WTC11 (cell line): ENCODE data around the gene HMGB1. TPM values are rescaled to one million over a fixed set of nuclear protein-coding genes. Genes with fewer than 3 reads are reported as not detected.

ENCODE experiments used
- ATAC-seq: fragments of 200-7000 bp; cut with Tn5 transposase; 2 replicates; pipeline ENCODE4 v1.10.0; 2021; ENCODE audit warnings: mild to moderate bottlenecking, moderate library complexity
- CTCF ChIA-PET: fragments of 300-600 bp; sonication (Branson Sonifier 250); formaldehyde crosslinking; loops from one replicate; lab custom pipeline; 2021; ENCODE audit warnings: antibody characterized with exemption; lab: Charles Lee
- POLR2A ChIA-PET: fragments of 350-600 bp; sonication (Branson Sonifier 250); formaldehyde crosslinking; loops from one replicate; lab custom pipeline; 2021; ENCODE audit warnings: antibody characterized with exemption; lab: Charles Lee
- DNase-seq: peaks from one replicate; pipeline ENCODE4 v3.0.0; 2021; ENCODE audit warnings: low spot score
- H3K27ac Mint-ChIP-seq: 2 replicates; pipeline ENCODE4 v1.8.0; 2021; ENCODE audit warnings: mixed read lengths
- H3K27me3 Mint-ChIP-seq: 2 replicates; pipeline ENCODE4 v1.8.0; 2021; ENCODE audit warnings: low read depth, mild to moderate bottlenecking, moderate library complexity, mixed read lengths
- H3K36me3 Mint-ChIP-seq: 2 replicates; pipeline ENCODE4 v1.8.0; 2021; ENCODE audit warnings: mixed read lengths
- H3K4me1 Mint-ChIP-seq: 2 replicates; pipeline ENCODE4 v1.8.0; 2022; ENCODE audit warnings: mixed read lengths
- H3K4me3 Mint-ChIP-seq: 2 replicates; pipeline ENCODE4 v1.8.0; 2021; ENCODE audit warnings: mild to moderate bottlenecking, moderate library complexity, mixed read lengths
- H3K9me3 Mint-ChIP-seq: 2 replicates; pipeline ENCODE4 v1.8.0; 2021; ENCODE audit warnings: mixed read lengths
- AFF4 ChIP-seq: sonication (generic); formaldehyde crosslinking; IDR thresholded peaks from 2 replicates; pipeline ENCODE4 v1.8.1; 2023; ENCODE audit warnings: mild to moderate bottlenecking, missing genetic modification reagents, borderline replicate concordance
- CBFB ChIP-seq: sonication (generic); formaldehyde crosslinking; IDR thresholded peaks from 2 replicates; pipeline ENCODE4 v1.8.1; 2022; ENCODE audit warnings: mild to moderate bottlenecking, low read depth, missing genetic modification reagents
- CDX4 ChIP-seq: fragments of 250-450 bp; sonication (Bioruptor Pico); IDR thresholded peaks from 2 replicates; pipeline ENCODE4 v1.9.0; 2021; ENCODE audit warnings: moderate library complexity, mild to moderate bottlenecking, inconsistent platforms, borderline replicate concordance
- CREM ChIP-seq: sonication (generic); formaldehyde crosslinking; IDR thresholded peaks from 2 replicates; pipeline ENCODE4 v1.8.1; 2022; ENCODE audit warnings: mild to moderate bottlenecking, missing genetic modification reagents, moderate library complexity
- FOXJ3 ChIP-seq: sonication (generic); formaldehyde crosslinking; IDR thresholded peaks from 2 replicates; pipeline ENCODE4 v1.9.0; 2021; ENCODE audit warnings: missing genetic modification reagents, mild to moderate bottlenecking, borderline replicate concordance
- FOXK1 ChIP-seq: sonication (generic); formaldehyde crosslinking; IDR thresholded peaks from 2 replicates; pipeline ENCODE4 v1.8.0; 2022; ENCODE audit warnings: mild to moderate bottlenecking, moderate library complexity, missing genetic modification reagents
- FOXP1 ChIP-seq: sonication (generic); formaldehyde crosslinking; IDR thresholded peaks from 2 replicates; pipeline ENCODE4 v1.8.0; 2022; ENCODE audit warnings: missing genetic modification reagents, mild to moderate bottlenecking, moderate library complexity, borderline replicate concordance
- FOXP4 ChIP-seq: sonication (generic); formaldehyde crosslinking; IDR thresholded peaks from 2 replicates; pipeline ENCODE4 v1.8.0; 2022; ENCODE audit warnings: mild to moderate bottlenecking, missing genetic modification reagents
- GRHL2 ChIP-seq: fragments of 250-450 bp; sonication (Bioruptor Pico); IDR thresholded peaks from 2 replicates; pipeline ENCODE4 v1.8.0; 2022; ENCODE audit warnings: mild to moderate bottlenecking, moderate library complexity; ENCODE audit not compliant: insufficient replicate concordance, severe bottlenecking
- HMGXB4 ChIP-seq: sonication (generic); formaldehyde crosslinking; IDR thresholded peaks from 2 replicates; pipeline ENCODE4 v1.8.1; 2023; ENCODE audit warnings: mild to moderate bottlenecking, moderate library complexity, missing genetic modification reagents
- JAZF1 ChIP-seq: fragments of 250-450 bp; sonication (Bioruptor Pico); IDR thresholded peaks from 2 replicates; pipeline ENCODE4 v1.9.0; 2021; ENCODE audit warnings: moderate library complexity, mild to moderate bottlenecking, inconsistent platforms
- JUN ChIP-seq: sonication (generic); formaldehyde crosslinking; IDR thresholded peaks from 2 replicates; pipeline ENCODE4 v1.8.0; 2023; ENCODE audit warnings: mild to moderate bottlenecking, missing genetic modification reagents
- STAT6 ChIP-seq: sonication (generic); formaldehyde crosslinking; conservative IDR thresholded peaks from 2 replicates; pipeline ENCODE4 v1.8.1; 2023; ENCODE audit warnings: mild to moderate bottlenecking, low read depth, missing genetic modification reagents, moderate library complexity
- USF1 ChIP-seq: sonication (generic); formaldehyde crosslinking; IDR thresholded peaks from 2 replicates; pipeline ENCODE4 v1.8.0; 2022; ENCODE audit warnings: mild to moderate bottlenecking, missing genetic modification reagents
- ZBTB43 ChIP-seq: sonication (generic); formaldehyde crosslinking; IDR thresholded peaks from 2 replicates; pipeline ENCODE4 v1.8.1; 2023; ENCODE audit warnings: mild to moderate bottlenecking, missing genetic modification reagents
- ZNF512 ChIP-seq: sonication (generic); formaldehyde crosslinking; IDR thresholded peaks from 2 replicates; pipeline ENCODE4 v1.8.1; 2022; ENCODE audit warnings: missing genetic modification reagents, borderline replicate concordance
- ZSCAN18 ChIP-seq: fragments of 250-450 bp; sonication (Bioruptor Pico); IDR thresholded peaks from 2 replicates; pipeline ENCODE4 v2.1.2; 2022; ENCODE audit warnings: mild to moderate bottlenecking, moderate library complexity
- total RNA-seq: library from RNA; stranded (reverse); gene quantifications from 3 replicates; pipeline ENCODE4 v1.2.3, GENCODE V29; 2021

The HMGB1 gene
- total RNA-seq, 1 experiment from 2014 or later: 640 TPM

- Mint-ChIP-seq H3K36me3 (no peaks in the 10 kb centered on the region), H3K9me3 (no peaks in the 10 kb centered on the region), H3K27me3 (peaks cover 13% of the 10 kb centered on the region), H3K4me3 (no peak overlapping the region), H3K27ac (no peak overlapping the region), H3K4me1 (peaks cover 16% of the 10 kb centered on the region)
- ATAC-seq (no peak), DNase-seq (no peak)
- CTCF ChIA-PET: interaction anchor here (0.6 kb wide), 1 partner anchor 10 kb away, joined by 3 read pairs; no protein-coding TSS in a partner anchor
- TF ChIP-seq CREM: no peak
- no peak for TF ChIP-seq CBFB (CRISPR knock-in tag)
- TF ChIP-seq AFF4 (CRISPR knock-in tag): no peak
- no peak for TF ChIP-seq FOXP1
- TF ChIP-seq FOXK1: no peak
- no peak for TF ChIP-seq HMGXB4 (CRISPR knock-in tag)
- TF ChIP-seq ZSCAN18 (CRISPR knock-in tag): no peak
- TF ChIP-seq STAT6 (CRISPR knock-in tag): no peak
- no peak for TF ChIP-seq ZBTB43 (CRISPR knock-in tag)
- no peak for TF ChIP-seq FOXP4 (CRISPR knock-in tag)
- no peak for TF ChIP-seq JAZF1 (CRISPR knock-in tag)
- TF ChIP-seq FOXJ3: no peak
- TF ChIP-seq USF1 (CRISPR knock-in tag): no peak
- no peak for TF ChIP-seq GRHL2 (CRISPR knock-in tag)
- TF ChIP-seq JUN (CRISPR knock-in tag): no peak
- TF ChIP-seq ZNF512 (CRISPR knock-in tag): no peak
- TF ChIP-seq CDX4 (CRISPR knock-in tag): no peak
- POLR2A ChIA-PET: no interaction called here
Measured at GRCh38 chr13:30418075-30418716, 47.5 kb downstream of the HMGB1 start.
